Stimulated activated naive CD8-positive, alpha-beta T cell treated with anti-CD3 and anti-CD28 coated beads, Interleukin-15, amount 100 ng/mL, for 72 hours (primary cell): ENCODE results near the gene LENG8.
"Not testable (repeated sequence)": the region's sequence is repeated elsewhere in the genome, so short reads cannot be mapped to it uniquely, and the experiment has no call there.

ENCODE experiments used
- ATAC-seq: fragments of 150-1000 bp; cut with Tn5 transposase; 2 replicates; pipeline ENCODE4 v1.10.0; 2021; ENCODE audit warnings: mild to moderate bottlenecking, moderate library complexity
- DNase-seq, 2 donors: peaks; one replicate each; pipeline ENCODE4 v3.0.0; 2021 to 2022
- H3K27ac Mint-ChIP-seq, 2 donors: one replicate each; pipeline ENCODE4 v1.8.0; 2022; ENCODE audit warnings: mild to moderate bottlenecking in 2 of 2, mixed read lengths in 2 of 2, moderate library complexity in 2 of 2
- H3K27me3 Mint-ChIP-seq: one replicate; pipeline ENCODE4 v1.8.0; 2022; ENCODE audit warnings: mixed read lengths
- H3K4me1 Mint-ChIP-seq: one replicate; pipeline ENCODE4 v1.8.0; 2022; ENCODE audit warnings: mild to moderate bottlenecking, mixed read lengths
- H3K4me3 Mint-ChIP-seq, 2 donors: one replicate each; pipeline ENCODE4 v1.8.0; 2022; ENCODE audit warnings: mild to moderate bottlenecking in 2 of 2, mixed read lengths in 2 of 2, moderate library complexity in 1 of 2
- H3K9me3 Mint-ChIP-seq, 2 donors: one replicate each; pipeline ENCODE4 v1.8.0; 2022; ENCODE audit warnings: mixed read lengths in 2 of 2

The LENG8 gene

DNA sequence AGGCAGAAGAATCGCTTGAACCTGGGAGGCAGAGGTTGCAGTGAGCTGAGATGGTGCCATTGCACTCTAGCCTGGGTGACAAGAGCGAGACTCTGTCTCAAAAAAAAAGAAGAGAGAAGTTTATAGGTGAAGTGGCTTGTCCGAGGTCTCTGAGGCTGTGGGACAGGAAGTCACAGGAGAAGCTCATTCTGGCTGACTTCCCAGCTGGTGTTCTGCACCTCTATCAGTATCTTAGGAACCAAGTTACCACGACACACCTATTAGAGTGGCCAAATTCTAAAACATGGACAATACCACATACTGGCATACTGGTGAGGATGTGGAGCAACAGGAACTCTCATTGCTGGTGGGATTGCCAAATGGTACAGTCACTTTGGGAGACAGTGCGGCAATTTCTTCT, 46.3 kb downstream of the LENG8 start:
- not testable (repeated sequence) for ATAC-seq, H3K9me3 Mint-ChIP-seq, H3K27ac Mint-ChIP-seq, H3K4me3 Mint-ChIP-seq, DNase-seq
- Mint-ChIP-seq H3K4me1 (peaks cover 15% of the 10 kb centered on the region), H3K27me3 (peaks cover 83% of the 10 kb centered on the region)

GRCh38 chr19:54497747-54498450, 48.9 kb downstream of the LENG8 start:
- H3K4me3 Mint-ChIP-seq: not testable (repeated sequence)
- peaks cover 70% of the 10 kb centered on the region for H3K27me3 Mint-ChIP-seq
- peak; percentile 84 for ATAC-seq

GRCh38 chr19:54498451-54498772, 49.4 kb downstream of the LENG8 start:
- not testable (repeated sequence) for ATAC-seq, DNase-seq, H3K9me3 Mint-ChIP-seq, H3K27ac Mint-ChIP-seq, H3K4me3 Mint-ChIP-seq
- peaks cover 22% of the 10 kb centered on the region for H3K4me1 Mint-ChIP-seq
- peaks cover 65% of the 10 kb centered on the region for H3K27me3 Mint-ChIP-seq

More at GRCh38 chr19:54497747-54498450, 48.9 kb downstream of the LENG8 start:
- H3K4me1 Mint-ChIP-seq: peaks cover 21% of the 10 kb centered on the region
- not testable (repeated sequence) for DNase-seq, H3K9me3 Mint-ChIP-seq, H3K27ac Mint-ChIP-seq

GRCh38 chr19:54502518-54503048, 53.6 kb downstream of the LENG8 start, which contains the start of gene LAIR2:
Gene LAIR2 (plus strand): TSS chr19:54502831. CDS start chr19:54502919, 88 bp downstream.
- H3K27me3 Mint-ChIP-seq: peaks cover 63% of the 10 kb centered on the region
- H3K9me3 Mint-ChIP-seq: no peaks in the 10 kb centered on the region
- peak within 1 kb of the TSS in 1 of 2 donors; percentile 19 for H3K27ac Mint-ChIP-seq
- peak; percentile 82 for ATAC-seq
- H3K4me1 Mint-ChIP-seq: peaks cover 29% of the 10 kb centered on the region
- H3K4me3 Mint-ChIP-seq: no peak within 1 kb of the TSS
- DNase-seq: peak in 1 of 2 donors; percentile 29

GRCh38 chr19:54505542-54505941, 56.5 kb downstream of the LENG8 start:
- H3K4me3 Mint-ChIP-seq, ATAC-seq: not testable (repeated sequence)

GRCh38 chr19:54506079-54506478, 57.1 kb downstream of the LENG8 start:
- Mint-ChIP-seq H3K27me3 (peaks cover 47% of the 10 kb centered on the region), H3K4me3 (no peak overlapping the region), H3K4me1 (peaks cover 32% of the 10 kb centered on the region), H3K9me3 (no peaks in the 10 kb centered on the region), H3K27ac (no peak overlapping the region)
- DNase-seq (no peak), ATAC-seq (no peak)

More at GRCh38 chr19:54505542-54505941, 56.5 kb downstream of the LENG8 start:
- not testable (repeated sequence) for H3K9me3 Mint-ChIP-seq, H3K27ac Mint-ChIP-seq, DNase-seq
- H3K4me1 Mint-ChIP-seq: peaks cover 32% of the 10 kb centered on the region
- peaks cover 52% of the 10 kb centered on the region for H3K27me3 Mint-ChIP-seq

GRCh38 chr19:54507038-54507717, 58.2 kb downstream of the LENG8 start:
- DNase-seq, H3K9me3 Mint-ChIP-seq, H3K27ac Mint-ChIP-seq: not testable (repeated sequence)
- peak; percentile 62 for ATAC-seq
- Mint-ChIP-seq H3K4me3 (peak overlapping the region in 1 of 2 donors; percentile 36), H3K4me1 (peaks cover 32% of the 10 kb centered on the region), H3K27me3 (peaks cover 50% of the 10 kb centered on the region)

GRCh38 chr19:54507824-54508223, 58.8 kb downstream of the LENG8 start:
- Mint-ChIP-seq H3K27me3 (peaks cover 57% of the 10 kb centered on the region), H3K4me1 (peaks cover 27% of the 10 kb centered on the region), H3K9me3 (no peaks in the 10 kb centered on the region), H3K4me3 (no peak overlapping the region), H3K27ac (no peak overlapping the region)
- no peak for DNase-seq
- ATAC-seq: no peak

DNA sequence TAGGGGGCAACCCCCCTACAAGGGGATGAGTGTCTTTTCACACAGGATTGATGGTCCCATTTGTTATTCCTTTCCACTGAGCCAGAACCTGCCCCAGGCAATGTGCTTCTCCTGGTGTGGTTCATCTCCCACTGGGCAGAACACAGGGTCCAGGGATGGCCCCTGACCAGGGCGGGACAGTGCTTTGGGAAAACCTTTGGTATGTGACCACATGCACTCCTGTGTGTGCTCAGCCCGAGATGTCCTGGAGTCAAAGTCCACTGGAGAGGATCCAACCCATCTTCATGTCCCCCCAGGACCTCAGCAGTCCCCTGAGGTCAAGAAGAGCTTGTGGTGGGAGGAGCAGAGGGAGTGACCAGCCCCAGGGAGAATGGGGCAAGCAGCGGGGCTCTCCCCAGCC, 59.5 kb downstream of the LENG8 start:
- Mint-ChIP-seq H3K4me1 (peaks cover 26% of the 10 kb centered on the region), H3K27me3 (peaks cover 63% of the 10 kb centered on the region)
- H3K9me3 Mint-ChIP-seq, H3K4me3 Mint-ChIP-seq, H3K27ac Mint-ChIP-seq, DNase-seq, ATAC-seq: not testable (repeated sequence)

- DNase-seq, H3K27ac Mint-ChIP-seq, H3K9me3 Mint-ChIP-seq: not testable (repeated sequence)
- ATAC-seq: peak; percentile 64
- Mint-ChIP-seq H3K27me3 (peaks cover 62% of the 10 kb centered on the region), H3K4me1 (peaks cover 26% of the 10 kb centered on the region), H3K4me3 (peak overlapping the region in 1 of 2 donors; percentile 41)
These were observed 60.4 kb downstream of the LENG8 start for GRCh38 chr19:54509200-54509940.
